ENCODE results near the gene LDOC1.
A peak's percentile ranks its signal among the peaks of the same experiment; 100 is the strongest.
"Not testable (repeated sequence)": the region's sequence is repeated elsewhere in the genome, so short reads cannot be mapped to it uniquely, and the experiment has no call there.

The LDOC1 gene

DNA sequence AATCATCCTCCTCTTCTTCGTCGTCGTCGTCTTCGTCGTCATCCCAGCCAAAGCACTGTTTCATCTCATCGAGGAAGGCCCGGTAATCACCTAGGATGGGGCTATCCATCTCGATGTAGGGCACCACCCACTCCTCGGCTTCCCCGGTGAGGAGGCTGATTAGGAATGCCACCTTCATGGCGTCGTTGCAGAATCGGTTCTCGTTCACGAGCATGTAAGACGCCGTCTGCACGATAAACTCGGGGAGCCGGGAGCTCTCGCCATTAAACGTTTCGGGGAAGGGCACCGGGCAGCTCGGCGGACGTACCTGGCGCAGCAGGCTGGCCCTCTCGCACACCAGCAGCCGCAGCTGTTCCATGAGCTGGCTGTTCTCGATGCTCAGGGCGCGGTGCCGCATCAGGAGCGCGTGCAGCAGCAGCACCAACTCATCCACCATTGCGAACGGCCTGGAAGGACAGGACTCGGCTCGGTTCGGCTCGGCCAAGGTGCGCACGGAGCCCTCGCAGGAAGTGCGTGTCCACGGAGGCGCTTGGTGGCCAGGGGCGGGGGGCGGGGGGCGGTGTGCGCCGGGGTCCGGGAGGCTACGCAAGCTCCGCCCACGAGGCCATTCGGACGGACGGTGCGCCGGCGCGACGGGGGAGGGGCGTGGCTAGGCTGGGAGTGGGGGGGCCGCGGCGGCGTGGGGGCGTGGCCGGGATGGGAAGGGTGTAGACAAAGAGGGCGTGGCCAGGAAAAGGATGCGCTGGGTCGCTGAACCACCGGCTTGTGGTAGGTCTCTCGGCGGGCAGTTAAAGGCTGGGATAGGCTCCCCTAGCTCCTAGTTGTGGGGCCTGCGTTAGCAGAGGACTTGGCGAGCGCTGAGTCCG is at the start of gene LDOC1:
LDOC1 (minus strand) TSS at position 544 of the 866 bp plus-strand sequence; CDS start at position 436, 108 bp downstream.
- peak; percentile 76 for DNase-seq

GRCh38 chrX:141221611-141222010 is 44.7 kb upstream of the LDOC1 start:
- no peak for DNase-seq

GRCh38 chrX:141220342-141221008 is 43.5 kb upstream of the LDOC1 start:
- no peak for DNase-seq

DNA sequence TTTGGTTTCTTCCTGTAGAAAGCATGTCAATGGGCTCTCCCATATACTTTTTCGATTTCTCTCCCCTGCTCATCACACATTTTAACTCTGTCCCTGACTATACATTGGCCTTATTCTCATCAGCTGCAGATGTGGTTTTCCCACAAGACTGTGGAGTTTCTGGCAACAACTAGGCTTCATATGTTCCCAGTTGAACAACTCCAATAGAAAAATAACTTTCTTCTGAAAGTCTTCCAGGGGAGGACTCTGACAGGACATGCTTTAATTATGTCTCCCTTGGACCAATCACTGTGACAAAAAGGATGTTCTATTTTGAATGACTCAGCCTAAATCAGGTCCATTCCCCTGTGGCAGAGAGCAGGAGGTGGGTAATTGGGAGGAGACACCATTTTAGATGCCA is 37.3 kb upstream of the LDOC1 start:
- DNase-seq, result no peak

- no peak for DNase-seq
These were observed 25.0 kb upstream of the LDOC1 start for GRCh38 chrX:141201962-141202361.

DNA sequence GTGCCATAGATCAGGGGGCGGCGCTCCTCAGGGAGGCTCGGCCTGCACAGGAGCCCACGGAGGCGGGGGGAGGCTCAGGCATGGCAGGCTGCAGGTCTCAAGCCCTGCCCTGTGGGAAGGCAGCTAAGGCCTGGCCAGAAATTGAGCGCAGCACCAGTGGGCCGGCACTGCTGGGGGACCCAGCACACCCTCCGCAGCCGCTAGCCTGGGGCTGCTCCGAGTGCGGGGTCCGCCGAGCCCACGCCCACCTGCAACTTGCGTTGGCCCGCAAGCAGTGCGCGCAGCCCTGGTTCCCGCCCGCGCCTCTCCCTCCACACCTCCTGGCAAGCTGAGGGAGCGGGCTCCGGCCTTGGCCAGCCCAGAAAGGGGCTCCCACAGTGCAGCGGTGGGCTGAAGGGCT is 11.6 kb upstream of the LDOC1 start:
- DNase-seq, result not testable (repeated sequence)

GRCh38 chrX:141185366-141185765 is 8.4 kb upstream of the LDOC1 start:
- DNase-seq, result peak; percentile 25

DNA sequence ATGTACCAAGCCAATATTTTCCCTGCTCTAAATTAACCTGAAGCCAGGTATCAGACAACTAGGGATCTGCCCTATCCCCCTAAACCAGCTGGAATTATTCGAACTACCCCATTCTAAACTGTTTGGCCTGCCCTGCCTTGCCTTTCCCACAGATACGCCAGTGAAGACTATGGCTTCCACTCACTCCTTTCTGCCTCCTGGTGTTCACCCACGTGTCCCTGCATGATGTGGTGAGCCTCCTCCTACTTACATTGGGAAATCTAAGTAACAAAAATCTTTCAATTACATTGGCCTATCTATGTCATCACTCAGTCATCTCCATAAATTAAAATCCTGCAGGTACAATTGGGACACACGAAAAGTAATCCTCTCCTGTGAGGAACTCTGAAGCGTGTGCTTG is 6.1 kb upstream of the LDOC1 start:
- DNase-seq, result no peak

GRCh38 chrX:141180851-141181250 is 3.9 kb upstream of the LDOC1 start:
- DNase-seq, result no peak

DNA sequence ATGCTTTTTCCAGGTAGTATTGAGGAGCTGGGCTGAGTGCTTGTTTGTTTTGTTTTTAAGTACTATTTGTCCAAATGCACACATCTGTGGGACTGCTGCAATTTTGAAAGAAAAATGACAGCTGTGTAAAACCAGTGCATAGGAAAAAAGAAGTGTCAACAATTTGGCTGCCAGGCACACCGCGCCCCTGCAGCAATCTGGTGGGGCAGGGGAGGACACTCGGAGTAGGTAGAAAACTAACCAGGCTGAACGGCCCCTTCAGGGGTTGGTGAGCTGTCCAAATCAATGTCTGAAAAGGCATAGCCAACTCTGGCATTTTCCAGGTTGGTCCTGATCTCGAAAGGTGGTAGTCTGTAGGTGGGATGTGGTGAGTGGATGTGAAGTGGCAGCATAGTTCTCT is 1.1 kb downstream of the LDOC1 start:
- DNase-seq, result no peak

GRCh38 chrX:141164406-141164805 is 12.5 kb downstream of the LDOC1 start:
- no peak for DNase-seq

GRCh38 chrX:141158084-141158483 is 18.8 kb downstream of the LDOC1 start:
- no peak for DNase-seq

GRCh38 chrX:141155231-141155630 is 21.7 kb downstream of the LDOC1 start:
- not testable (repeated sequence) for DNase-seq

- no peak for DNase-seq
These were observed 34.0 kb downstream of the LDOC1 start for GRCh38 chrX:141142946-141143345.

- no peak for DNase-seq
These were observed 43.7 kb downstream of the LDOC1 start for GRCh38 chrX:141133272-141133671.

DNA sequence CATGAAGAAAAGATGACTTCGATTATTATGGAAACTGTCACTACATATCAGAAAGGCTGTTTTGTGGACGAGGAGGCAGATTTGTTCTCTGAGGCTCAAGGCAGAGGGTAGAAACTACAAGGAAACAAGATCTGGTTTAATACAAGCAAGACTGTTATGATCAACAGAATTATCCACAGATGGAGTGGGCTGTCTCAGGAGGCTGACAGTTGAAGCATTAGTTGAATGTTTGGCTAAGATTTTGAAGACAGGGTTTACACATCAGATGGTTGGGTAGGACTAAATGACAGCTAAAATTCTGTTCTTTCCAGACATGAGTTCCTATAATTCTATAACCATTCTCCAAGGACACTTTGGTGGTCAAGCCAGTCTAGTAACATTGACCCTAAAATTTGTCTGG is 49.8 kb downstream of the LDOC1 start:
- DNase-seq, result no peak

All from midbrain (tissue), 1 donor.